Mesendoderm (in vitro differentiated cells): ENCODE results near the gene PC.

Experiments
- DNase-seq: peaks from one replicate; pipeline ENCODE4 v3.0.0; 2013
- H2AK5ac ChIP-seq: 2 replicates; pipeline ENCODE4 v1.6.1; 2013; ENCODE audit warnings: low read length, inconsistent platforms
- H2BK120ac ChIP-seq: 2 replicates; pipeline ENCODE4 v1.6.1; 2013; ENCODE audit warnings: low read depth, mild to moderate bottlenecking, low read length, moderate library complexity, mixed read lengths
- H2BK15ac ChIP-seq: replicated peaks from 2 replicates; pipeline ENCODE4 v1.6.1; 2013; ENCODE audit warnings: low read depth, mild to moderate bottlenecking, moderate library complexity
- H2BK5ac ChIP-seq: 2 replicates; pipeline ENCODE4 v1.6.1; 2013; ENCODE audit warnings: low read length, inconsistent platforms
- H3K18ac ChIP-seq: 2 replicates; pipeline ENCODE4 v1.6.1; 2013; ENCODE audit warnings: mild to moderate bottlenecking, low read length, mixed read lengths
- H3K23ac ChIP-seq: one replicate; pipeline ENCODE4 v1.6.1; 2013; ENCODE audit warnings: low read length
- H3K27ac ChIP-seq: 2 replicates; pipeline ENCODE4 v1.5.1; 2013; ENCODE audit warnings: low read depth, mild to moderate bottlenecking, inconsistent platforms, low read length, moderate library complexity
- H3K27me3 ChIP-seq: 2 replicates; pipeline ENCODE4 v1.6.1; 2013; ENCODE audit warnings: low read length, control low read depth, mild to moderate bottlenecking, inconsistent platforms; ENCODE audit not compliant: insufficient read depth, poor library complexity
- H3K36me3 ChIP-seq: 2 replicates; pipeline ENCODE4 v1.6.1; 2013; ENCODE audit warnings: low read length, inconsistent platforms; ENCODE audit not compliant: control insufficient read depth, insufficient read depth
- H3K4ac ChIP-seq: one replicate; pipeline ENCODE4 v1.6.1; 2013; ENCODE audit warnings: low read depth, mild to moderate bottlenecking, low read length, moderate library complexity
- H3K4me1 ChIP-seq: 2 replicates; pipeline ENCODE4 v1.6.1; 2013; ENCODE audit warnings: low read depth, low read length, inconsistent platforms; ENCODE audit not compliant: control insufficient read depth
- H3K4me2 ChIP-seq: 2 replicates; pipeline ENCODE4 v1.6.1; 2013; ENCODE audit warnings: low read length
- H3K4me3 ChIP-seq: 2 replicates; pipeline ENCODE4 v1.5.1; 2013; ENCODE audit warnings: mild to moderate bottlenecking, low read length
- H3K56ac ChIP-seq: one replicate; pipeline ENCODE4 v1.6.1; 2013; ENCODE audit warnings: low read length
- H3K79me1 ChIP-seq: 2 replicates; pipeline ENCODE4 v1.6.1; 2013; ENCODE audit warnings: low read length, inconsistent platforms
- H3K79me2 ChIP-seq: 2 replicates; pipeline ENCODE4 v1.6.1; 2013; ENCODE audit warnings: mild to moderate bottlenecking, low read length; ENCODE audit not compliant: control insufficient read depth, insufficient read depth
- H3K9ac ChIP-seq: 2 replicates; pipeline ENCODE4 v1.6.1; 2013; ENCODE audit warnings: low read length, inconsistent platforms
- H4K5ac ChIP-seq: one replicate; pipeline ENCODE4 v1.6.1; 2013; ENCODE audit warnings: low read length
- H4K8ac ChIP-seq: one replicate; pipeline ENCODE4 v1.6.1; 2013; ENCODE audit warnings: low read depth, mild to moderate bottlenecking, control low read depth, low read length, moderate library complexity
- WGBS: extraction: QIAGEN DNeasy Blood & Tissue Kit; methylation state at CpG from one replicate; pipeline ENCODE4 v1.1.7; 2013; ENCODE audit warnings: low lambda C conversion rate, missing lambda C conversion rate; ENCODE audit not compliant: insufficient coverage; ENCODE audit errors: extremely low coverage; 5-methylcytosine and 5-hydroxymethylcytosine counted together

The PC gene

DNA sequence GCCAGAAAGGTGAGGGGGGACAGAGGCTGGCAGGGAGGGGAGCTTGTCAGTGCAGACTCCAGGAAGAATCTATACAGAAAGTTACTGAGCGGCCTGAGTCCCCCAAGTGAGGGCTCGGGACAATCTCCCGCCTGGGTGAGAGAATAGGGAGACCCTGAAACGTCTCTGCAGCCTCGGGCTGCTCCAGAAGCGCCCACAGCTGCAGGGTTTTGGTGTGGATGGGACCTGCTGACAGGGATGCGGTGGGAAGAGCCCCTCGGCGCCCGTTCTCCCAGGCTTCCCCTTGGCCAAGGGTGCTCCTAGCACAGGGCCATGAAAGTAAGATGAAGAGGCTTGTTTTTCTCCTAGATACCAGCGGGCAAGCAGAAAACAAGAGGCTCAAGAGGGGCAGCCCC lies 115.7 kb downstream of the PC start:
- Histone ChIP-seq H3K79me1 (peaks cover 23% of the 10 kb centered on the region), H2BK15ac (no peak overlapping the region), H3K4me2 (peak overlapping the region; percentile 70), H3K9ac (peak overlapping the region; percentile 96), H4K5ac (no peak overlapping the region), H3K23ac (peak overlapping the region; percentile 48), H3K4me1 (peaks cover 7% of the 10 kb centered on the region), H3K4me3 (peak overlapping the region; percentile 92), H3K18ac (peak overlapping the region; percentile 95), H3K36me3 (peaks cover 5% of the 10 kb centered on the region), H4K8ac (no peak overlapping the region), H3K56ac (peak overlapping the region; percentile 96), H2BK120ac (no peak overlapping the region), H3K79me2 (peaks cover 21% of the 10 kb centered on the region), H3K27me3 (no peaks in the 10 kb centered on the region), H3K4ac (peak overlapping the region; percentile 61), H2BK5ac (no peak overlapping the region), H2AK5ac (no peak overlapping the region), H3K27ac (peak overlapping the region; percentile 87)
- no CpG with 5 or more reads among the region's 11 CpGs for WGBS
- no peak for DNase-seq

DNA sequence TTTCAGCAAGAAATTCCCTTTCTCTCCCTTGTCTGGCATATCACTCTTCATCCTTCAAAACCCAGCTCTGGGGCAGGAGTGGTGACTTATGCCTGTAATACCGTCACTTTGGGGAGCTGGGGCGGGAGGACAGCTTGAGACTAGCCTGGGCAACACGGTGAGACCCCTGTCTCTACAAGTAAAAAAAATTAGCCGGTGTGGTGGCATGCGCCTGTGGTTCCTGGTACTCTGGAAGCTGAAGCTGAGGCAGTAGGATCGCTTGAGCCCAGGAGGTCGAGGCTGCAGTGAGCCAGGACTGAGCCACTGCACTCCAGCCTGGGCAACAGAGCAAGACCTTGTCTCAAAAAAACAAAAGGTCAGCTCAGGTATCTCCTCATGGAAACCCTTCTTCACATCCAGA lies 116.3 kb downstream of the PC start:
- no peak overlapping the region for H2BK5ac ChIP-seq
- no peaks in the 10 kb centered on the region for H3K27me3 ChIP-seq
- peaks cover 21% of the 10 kb centered on the region for H3K79me2 ChIP-seq
- no peak overlapping the region for H3K23ac ChIP-seq
- H4K8ac ChIP-seq, result no peak overlapping the region
- no peak for DNase-seq
- no peak overlapping the region for H3K4me3 ChIP-seq
- H3K56ac ChIP-seq, result no peak overlapping the region
- no peak overlapping the region for H3K4ac ChIP-seq
- no CpG with 5 or more reads among the region's 7 CpGs for WGBS
- no peak overlapping the region for H2AK5ac ChIP-seq
- no peak overlapping the region for H2BK15ac ChIP-seq
- peak overlapping the region; percentile 96 for H3K9ac ChIP-seq
- H4K5ac ChIP-seq, result no peak overlapping the region
- no peak overlapping the region for H3K4me2 ChIP-seq
- H3K36me3 ChIP-seq, result peaks cover 5% of the 10 kb centered on the region
- H2BK120ac ChIP-seq, result no peak overlapping the region
- H3K79me1 ChIP-seq, result peaks cover 23% of the 10 kb centered on the region
- H3K18ac ChIP-seq, result no peak overlapping the region
- peaks cover 7% of the 10 kb centered on the region for H3K4me1 ChIP-seq
- no peak overlapping the region for H3K27ac ChIP-seq

DNA sequence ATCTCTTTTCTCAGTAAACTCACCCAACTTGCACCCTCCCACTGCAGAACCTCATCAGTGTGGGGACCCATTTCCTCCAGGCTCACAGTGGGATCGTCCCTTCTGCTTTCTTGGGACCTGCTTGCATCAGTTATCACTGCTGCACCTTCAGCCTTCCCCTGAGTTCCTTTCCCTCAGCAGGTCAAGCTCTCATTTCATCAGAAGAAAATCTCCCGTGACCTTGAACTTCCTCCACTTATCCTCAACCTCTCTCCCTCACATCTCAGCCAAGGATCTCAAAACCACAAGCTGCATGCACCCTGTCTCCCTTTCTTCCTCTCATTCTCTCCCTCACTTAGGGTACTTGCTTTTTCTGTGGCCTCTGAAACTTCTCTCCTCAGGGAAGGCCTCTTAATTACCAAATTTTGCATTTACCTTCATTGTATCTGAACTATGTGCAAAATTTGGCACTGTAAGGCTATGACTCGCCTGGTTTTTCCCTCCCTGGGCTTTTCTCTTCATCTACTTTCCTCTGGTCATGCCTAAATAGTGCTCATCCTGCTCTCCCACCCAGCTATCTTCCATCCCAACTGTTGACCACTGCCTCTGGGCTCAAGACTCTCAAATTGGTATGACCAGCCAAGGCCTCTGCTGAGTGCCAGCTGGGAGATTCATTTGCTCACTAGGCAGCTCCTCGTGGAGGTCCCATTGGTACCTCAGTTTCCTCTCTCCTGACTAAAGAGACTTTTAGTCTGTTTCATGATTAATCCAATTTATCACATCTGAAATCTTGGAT lies 117.7 kb downstream of the PC start:
- no peak overlapping the region for H4K8ac ChIP-seq
- H3K4me2 ChIP-seq, result no peak overlapping the region
- no peak overlapping the region for H4K5ac ChIP-seq
- no peak overlapping the region for H3K4ac ChIP-seq
- peaks cover 3% of the 10 kb centered on the region for H3K36me3 ChIP-seq
- no peak overlapping the region for H3K9ac ChIP-seq
- WGBS, result no CpG with 5 or more reads among the region's 4 CpGs
- no peak overlapping the region for H2BK5ac ChIP-seq
- H3K27me3 ChIP-seq, result no peaks in the 10 kb centered on the region
- no peak overlapping the region for H3K23ac ChIP-seq
- peaks cover 7% of the 10 kb centered on the region for H3K4me1 ChIP-seq
- H3K79me1 ChIP-seq, result peaks cover 23% of the 10 kb centered on the region
- H2BK120ac ChIP-seq, result no peak overlapping the region
- peaks cover 21% of the 10 kb centered on the region for H3K79me2 ChIP-seq
- H3K27ac ChIP-seq, result no peak overlapping the region
- no peak overlapping the region for H3K18ac ChIP-seq
- H2BK15ac ChIP-seq, result no peak overlapping the region
- no peak overlapping the region for H2AK5ac ChIP-seq
- no peak overlapping the region for H3K4me3 ChIP-seq
- H3K56ac ChIP-seq, result no peak overlapping the region
- DNase-seq, result no peak

DNA sequence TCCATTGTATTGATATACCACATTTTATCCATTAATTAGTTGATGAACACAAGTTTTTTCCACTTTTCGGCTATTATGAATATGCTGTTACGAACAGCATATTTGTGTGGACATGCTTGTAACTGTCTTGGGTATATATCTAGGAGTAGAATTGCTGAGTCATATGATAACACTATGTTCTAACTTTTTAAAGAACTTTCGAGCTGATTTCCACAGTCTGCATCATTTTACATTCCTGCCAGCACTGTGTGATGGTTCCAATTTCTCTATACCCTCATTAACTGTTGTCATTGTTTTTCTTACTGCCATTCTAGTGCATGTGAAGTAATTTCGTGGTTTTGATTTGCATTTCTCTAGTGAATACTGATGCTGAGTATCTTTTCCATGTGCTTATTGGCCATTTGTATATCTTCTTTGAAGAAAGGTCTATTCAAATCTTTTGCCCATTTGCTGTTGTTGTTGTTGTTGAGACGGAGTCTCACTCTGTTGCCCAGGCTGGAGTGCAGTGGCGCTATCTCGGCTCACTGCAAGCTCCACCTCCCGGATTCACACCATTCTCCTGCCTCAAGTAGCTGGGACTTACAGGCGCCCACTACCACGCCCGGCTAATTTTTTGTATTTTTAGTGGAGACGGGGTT lies 122.3 kb downstream of the PC start:
- Histone ChIP-seq H3K36me3 (no peaks in the 10 kb centered on the region), H3K23ac (no peak overlapping the region), H3K9ac (no peak overlapping the region), H3K4me2 (no peak overlapping the region), H2BK120ac (no peak overlapping the region), H2BK5ac (no peak overlapping the region), H3K4ac (no peak overlapping the region), H2AK5ac (no peak overlapping the region), H3K4me3 (no peak overlapping the region), H3K79me2 (no peaks in the 10 kb centered on the region), H2BK15ac (no peak overlapping the region), H3K56ac (no peak overlapping the region), H3K4me1 (no peaks in the 10 kb centered on the region), H4K5ac (no peak overlapping the region), H3K18ac (no peak overlapping the region), H3K27ac (no peak overlapping the region), H3K27me3 (no peaks in the 10 kb centered on the region), H3K79me1 (peaks cover 1% of the 10 kb centered on the region), H4K8ac (no peak overlapping the region)
- no peak for DNase-seq
- no CpG with 5 or more reads among the region's 12 CpGs for WGBS

DNA sequence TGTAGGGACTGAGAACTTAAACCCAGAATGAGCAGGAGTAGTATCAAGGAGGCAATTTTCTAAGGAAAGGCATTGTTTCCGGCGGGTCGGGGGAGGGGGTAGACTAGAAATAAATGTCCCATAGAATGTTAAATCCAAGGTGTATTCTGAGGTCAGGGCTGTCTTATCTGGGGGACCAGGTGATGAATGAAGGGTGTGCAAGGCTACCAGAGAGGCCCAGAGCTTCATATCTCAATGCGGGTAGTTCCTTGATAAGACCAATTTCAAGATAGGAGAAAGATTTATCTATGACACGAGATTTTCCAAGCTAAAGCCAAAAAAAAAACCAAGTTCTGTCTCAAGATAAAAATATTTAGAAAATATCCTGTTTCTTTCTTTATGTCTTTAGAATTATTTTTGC lies 123.2 kb downstream of the PC start:
- Histone ChIP-seq H3K9ac (no peak overlapping the region), H3K4ac (no peak overlapping the region), H3K27ac (no peak overlapping the region), H3K23ac (no peak overlapping the region), H3K4me2 (no peak overlapping the region), H2BK15ac (no peak overlapping the region), H3K56ac (no peak overlapping the region), H2BK120ac (no peak overlapping the region), H3K79me2 (no peaks in the 10 kb centered on the region), H3K79me1 (no peaks in the 10 kb centered on the region), H4K5ac (no peak overlapping the region), H3K18ac (no peak overlapping the region), H3K4me1 (no peaks in the 10 kb centered on the region), H4K8ac (no peak overlapping the region), H3K36me3 (no peaks in the 10 kb centered on the region), H2AK5ac (no peak overlapping the region), H3K4me3 (no peak overlapping the region), H3K27me3 (no peaks in the 10 kb centered on the region), H2BK5ac (no peak overlapping the region)
- DNase-seq, result no peak
- no CpG with 5 or more reads among the region's 5 CpGs for WGBS
